ENCODE measurements around the gene AFF1.

- TF ChIP-seq, protein P1, sequence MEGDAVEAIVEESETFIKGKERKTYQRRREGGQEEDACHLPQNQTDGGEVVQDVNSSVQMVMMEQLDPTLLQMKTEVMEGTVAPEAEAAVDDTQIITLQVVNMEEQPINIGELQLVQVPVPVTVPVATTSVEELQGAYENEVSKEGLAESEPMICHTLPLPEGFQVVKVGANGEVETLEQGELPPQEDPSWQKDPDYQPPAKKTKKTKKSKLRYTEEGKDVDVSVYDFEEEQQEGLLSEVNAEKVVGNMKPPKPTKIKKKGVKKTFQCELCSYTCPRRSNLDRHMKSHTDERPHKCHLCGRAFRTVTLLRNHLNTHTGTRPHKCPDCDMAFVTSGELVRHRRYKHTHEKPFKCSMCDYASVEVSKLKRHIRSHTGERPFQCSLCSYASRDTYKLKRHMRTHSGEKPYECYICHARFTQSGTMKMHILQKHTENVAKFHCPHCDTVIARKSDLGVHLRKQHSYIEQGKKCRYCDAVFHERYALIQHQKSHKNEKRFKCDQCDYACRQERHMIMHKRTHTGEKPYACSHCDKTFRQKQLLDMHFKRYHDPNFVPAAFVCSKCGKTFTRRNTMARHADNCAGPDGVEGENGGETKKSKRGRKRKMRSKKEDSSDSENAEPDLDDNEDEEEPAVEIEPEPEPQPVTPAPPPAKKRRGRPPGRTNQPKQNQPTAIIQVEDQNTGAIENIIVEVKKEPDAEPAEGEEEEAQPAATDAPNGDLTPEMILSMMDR (IDR thresholded peaks at IDR 0.05; ENCODE audit: poor library complexity), result no peak
- TF ChIP-seq EZH2 (IDR thresholded peaks at IDR 0.05; ENCODE audit: borderline replicate concordance), result no peak
Observed at GRCh38 chr4:86955888-86956451, 21.2 kb downstream of the AFF1 start.
